HEK293 (cell line): ENCODE results near the gene DUSP15.
A peak's percentile ranks its signal among the peaks of the same experiment; 100 is the strongest.

ENCODE experiments used
- CTCF ChIA-PET: fragments of 350-600 bp; formaldehyde crosslinking; extraction: SDS; loops from one replicate; lab custom pipeline; 2021; ENCODE audit warnings: antibody characterized with exemption; lab: Yijun Ruan, JAX
- POLR2A ChIA-PET: fragments of 300-600 bp; formaldehyde crosslinking; extraction: SDS; loops from one replicate; lab custom pipeline; 2020; ENCODE audit warnings: antibody characterized with exemption, inconsistent platforms; lab: Yijun Ruan, JAX
- H3K27ac ChIP-seq: fragments of 200-500 bp; sonication (Bioruptor generic); 2 replicates; pipeline ENCODE4 v1.5.1; 2014; ENCODE audit warnings: low read depth, low read length, control low read depth, inconsistent platforms; ENCODE audit errors: extremely low read depth
- H3K36me3 ChIP-seq, 2 experiments: fragments of 200-500 bp in 1 of 2; sonication (Bioruptor generic) in 1 of 2; 1 replicate in 1 of 2; 2 replicates in 1 of 2; pipeline ENCODE4 v1.5.1; 2014 to 2017; ENCODE audit warnings: inconsistent platforms in 2 of 2, low read length in 2 of 2; ENCODE audit not compliant: control insufficient read depth in 2 of 2, insufficient read depth in 1 of 2
- H3K4me1 ChIP-seq: fragments of 200-500 bp; sonication (Bioruptor generic); 2 replicates; pipeline ENCODE4 v1.5.1; 2014; ENCODE audit warnings: mild to moderate bottlenecking, low read length, inconsistent platforms; ENCODE audit not compliant: control insufficient read depth, insufficient read depth
- H3K4me3 ChIP-seq: 2 replicates; pipeline ENCODE4 v1.5.1; 2011; ENCODE audit warnings: low read depth, mild to moderate bottlenecking, control low read depth, low read length, moderate library complexity
- H3K9me3 ChIP-seq: fragments of 200-500 bp; sonication (Bioruptor generic); 2 replicates; pipeline ENCODE4 v1.5.1; 2014; ENCODE audit warnings: low read depth, low read length, inconsistent platforms; ENCODE audit not compliant: control insufficient read depth, insufficient read depth
- AEBP2 ChIP-seq: fragments of 450-650 bp; formaldehyde crosslinking; IDR thresholded peaks from 2 replicates; pipeline ENCODE4 v1.5.1; 2016; ENCODE audit warnings: missing biosample characterization, missing genetic modification characterization, borderline replicate concordance
- FEZF1 ChIP-seq: fragments of 450-650 bp; formaldehyde crosslinking; IDR thresholded peaks from 2 replicates; pipeline ENCODE4 v1.5.1; 2016; ENCODE audit warnings: missing biosample characterization, missing genetic modification characterization
- KLF16 ChIP-seq: fragments of 450-650 bp; formaldehyde crosslinking; IDR thresholded peaks from 2 replicates; pipeline ENCODE4 v1.5.1; 2017; ENCODE audit warnings: missing biosample characterization, missing genetic modification characterization
- RBAK ChIP-seq: fragments of 450-650 bp; formaldehyde crosslinking; IDR thresholded peaks from 2 replicates; pipeline ENCODE4 v1.5.1; 2016; ENCODE audit warnings: missing biosample characterization, missing genetic modification characterization
- REST ChIP-seq: fragments of 450-650 bp; formaldehyde crosslinking; IDR thresholded peaks from 2 replicates; pipeline ENCODE4 v1.5.1; 2016; ENCODE audit warnings: missing biosample characterization, missing genetic modification characterization
- SCRT2 ChIP-seq: fragments of 450-650 bp; formaldehyde crosslinking; IDR thresholded peaks from 2 replicates; pipeline ENCODE4 v1.5.1; 2016; ENCODE audit warnings: missing biosample characterization, missing genetic modification characterization
- TSHZ1 ChIP-seq: fragments of 450-650 bp; formaldehyde crosslinking; IDR thresholded peaks from 2 replicates; pipeline ENCODE4 v1.5.1; 2016; ENCODE audit warnings: missing biosample characterization, missing genetic modification characterization, borderline replicate concordance
- ZBTB20 ChIP-seq: fragments of 450-650 bp; formaldehyde crosslinking; IDR thresholded peaks from 2 replicates; pipeline ENCODE4 v1.5.1; 2016; ENCODE audit warnings: missing biosample characterization, missing genetic modification characterization
- ZEB2 ChIP-seq: fragments of 450-650 bp; formaldehyde crosslinking; IDR thresholded peaks from 2 replicates; pipeline ENCODE4 v1.5.1; 2016; ENCODE audit warnings: missing biosample characterization, missing genetic modification characterization
- ZFHX2 ChIP-seq: fragments of 450-650 bp; formaldehyde crosslinking; conservative IDR thresholded peaks from 2 replicates; pipeline ENCODE4 v1.5.1; 2016; ENCODE audit warnings: missing biosample characterization, missing genetic modification characterization
- ZIC2 ChIP-seq: fragments of 450-650 bp; formaldehyde crosslinking; IDR thresholded peaks from 2 replicates; pipeline ENCODE4 v1.5.1; 2016; ENCODE audit warnings: missing biosample characterization, missing genetic modification characterization
- ZNF133 ChIP-seq: fragments of 450-650 bp; formaldehyde crosslinking; IDR thresholded peaks from 2 replicates; pipeline ENCODE4 v1.5.1; 2016; ENCODE audit warnings: missing biosample characterization, missing genetic modification characterization
- ZNF138 ChIP-seq: fragments of 450-650 bp; formaldehyde crosslinking; IDR thresholded peaks from 2 replicates; pipeline ENCODE4 v1.5.1; 2016; ENCODE audit warnings: missing biosample characterization, missing genetic modification characterization, borderline replicate concordance
- ZNF16 ChIP-seq: fragments of 450-650 bp; formaldehyde crosslinking; IDR thresholded peaks from 2 replicates; pipeline ENCODE4 v1.5.1; 2016; ENCODE audit warnings: low read depth, missing biosample characterization, missing genetic modification characterization
- ZNF174 ChIP-seq: fragments of 450-650 bp; formaldehyde crosslinking; IDR thresholded peaks from 2 replicates; pipeline ENCODE4 v1.5.0; 2017; ENCODE audit warnings: missing biosample characterization, mild to moderate bottlenecking, missing genetic modification characterization
- ZNF221 ChIP-seq: fragments of 450-650 bp; formaldehyde crosslinking; IDR thresholded peaks from 2 replicates; pipeline ENCODE4 v1.5.1; 2017; ENCODE audit warnings: missing biosample characterization, missing genetic modification characterization, borderline replicate concordance
- ZNF280C ChIP-seq: fragments of 450-650 bp; formaldehyde crosslinking; IDR thresholded peaks from 2 replicates; pipeline ENCODE4 v1.5.1; 2016; ENCODE audit warnings: missing biosample characterization, missing genetic modification characterization
- ZNF302 ChIP-seq: fragments of 450-650 bp; formaldehyde crosslinking; IDR thresholded peaks from 2 replicates; pipeline ENCODE4 v1.5.1; 2016; ENCODE audit warnings: missing biosample characterization, missing genetic modification characterization, low read depth
- ZNF354C ChIP-seq: fragments of 450-650 bp; formaldehyde crosslinking; IDR thresholded peaks from 2 replicates; pipeline ENCODE4 v1.5.1; 2016; ENCODE audit warnings: missing biosample characterization, missing genetic modification characterization, low read depth, borderline replicate concordance
- ZNF423 ChIP-seq: fragments of 450-650 bp; formaldehyde crosslinking; IDR thresholded peaks from 2 replicates; pipeline ENCODE4 v1.5.1; 2016; ENCODE audit warnings: missing biosample characterization, missing genetic modification characterization
- ZNF510 ChIP-seq: fragments of 450-650 bp; formaldehyde crosslinking; IDR thresholded peaks from 2 replicates; pipeline ENCODE4 v1.5.1; 2018; ENCODE audit warnings: mild to moderate bottlenecking, missing genetic modification characterization, missing biosample characterization; ENCODE audit not compliant: insufficient replicate concordance
- ZNF558 ChIP-seq: fragments of 450-650 bp; formaldehyde crosslinking; IDR thresholded peaks from 2 replicates; pipeline ENCODE4 v1.5.1; 2016; ENCODE audit warnings: missing biosample characterization, missing genetic modification characterization
- ZNF626 ChIP-seq: fragments of 450-650 bp; sonication (Bioruptor Pico); formaldehyde crosslinking; IDR thresholded peaks from 2 replicates; pipeline ENCODE4 v1.5.1; 2018; ENCODE audit warnings: missing biosample characterization, missing genetic modification characterization, inconsistent platforms
- ZNF664 ChIP-seq: fragments of 450-650 bp; formaldehyde crosslinking; IDR thresholded peaks from 2 replicates; pipeline ENCODE4 v1.5.1; 2016; ENCODE audit warnings: missing biosample characterization, missing genetic modification characterization
- TF ChIP-seq, protein P1 (sequence below): fragments of 450-650 bp; formaldehyde crosslinking; IDR thresholded peaks from 2 replicates; pipeline ENCODE4 v1.5.1; 2016; ENCODE audit warnings: missing biosample characterization, missing genetic modification characterization

Gene DUSP15, protein sequence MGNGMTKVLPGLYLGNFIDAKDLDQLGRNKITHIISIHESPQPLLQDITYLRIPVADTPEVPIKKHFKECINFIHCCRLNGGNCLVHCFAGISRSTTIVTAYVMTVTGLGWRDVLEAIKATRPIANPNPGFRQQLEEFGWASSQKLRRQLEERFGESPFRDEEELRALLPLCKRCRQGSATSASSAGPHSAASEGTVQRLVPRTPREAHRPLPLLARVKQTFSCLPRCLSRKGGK

GRCh38 chr20:31869942-31870725 lies at the start of gene DUSP15, which contains the start of gene TTLL9:
Gene DUSP15 (minus strand): TSS chr20:31870527. CDS start chr20:31870337, 190 bp downstream.
Gene TTLL9 (plus strand): TSS chr20:31870634. CDS start chr20:31871127, 493 bp downstream.
- POLR2A ChIA-PET, result no interaction called here
- Histone ChIP-seq H3K9me3 (no peaks in the 10 kb centered on the region), H3K36me3 (no peaks in the 10 kb centered on the region), H3K4me3 (peak within 1 kb of the TSS; percentile 48), H3K4me1 (no peaks in the 10 kb centered on the region), H3K27ac (peak within 1 kb of the TSS; percentile 56; the same call in 1 of the 2 replicates)
- CTCF ChIA-PET, result no interaction called here
- TF ChIP-seq ZNF174 (tag by site-specific recombination) (no peak), ZNF354C (no peak), TSHZ1 (tag by site-specific recombination) (no peak), ZEB2 (tag by site-specific recombination) (no peak), ZNF664 (no peak), ZNF558 (tag by site-specific recombination) (no peak), SCRT2 (tag by site-specific recombination) (no peak), AEBP2 (tag by site-specific recombination) (no peak), ZFHX2 (peak; percentile 83), ZNF423 (tag by site-specific recombination) (no peak), ZNF510 (tag by site-specific recombination) (no peak), KLF16 (no peak), ZNF280C (tag by site-specific recombination) (no peak), ZNF16 (tag by site-specific recombination) (peak; percentile 65), ZBTB20 (tag by site-specific recombination) (no peak; the same call in 1 of the 2 replicates), ZNF302 (tag by site-specific recombination) (no peak), ZNF138 (tag by site-specific recombination) (no peak), ZNF626 (tag by site-specific recombination) (no peak), FEZF1 (tag by site-specific recombination) (no peak), ZIC2 (tag by site-specific recombination) (peak; percentile 63), REST (tag by site-specific recombination) (peak; percentile 65; the same call in 1 of the 2 replicates), ZNF221 (tag by site-specific recombination) (no peak), RBAK (tag by site-specific recombination) (no peak), ZNF133 (tag by site-specific recombination) (no peak)
- TF ChIP-seq, protein P1, sequence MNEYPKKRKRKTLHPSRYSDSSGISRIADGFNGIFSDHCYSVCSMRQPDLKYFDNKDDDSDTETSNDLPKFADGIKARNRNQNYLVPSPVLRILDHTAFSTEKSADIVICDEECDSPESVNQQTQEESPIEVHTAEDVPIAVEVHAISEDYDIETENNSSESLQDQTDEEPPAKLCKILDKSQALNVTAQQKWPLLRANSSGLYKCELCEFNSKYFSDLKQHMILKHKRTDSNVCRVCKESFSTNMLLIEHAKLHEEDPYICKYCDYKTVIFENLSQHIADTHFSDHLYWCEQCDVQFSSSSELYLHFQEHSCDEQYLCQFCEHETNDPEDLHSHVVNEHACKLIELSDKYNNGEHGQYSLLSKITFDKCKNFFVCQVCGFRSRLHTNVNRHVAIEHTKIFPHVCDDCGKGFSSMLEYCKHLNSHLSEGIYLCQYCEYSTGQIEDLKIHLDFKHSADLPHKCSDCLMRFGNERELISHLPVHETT (tag by site-specific recombination), result no peak
